Fibroblast of skin of abdomen (primary cell): Measurements from ENCODE around the gene DOCK2.

Experiments
- DNase-seq: peaks from one replicate; pipeline ENCODE4 v3.0.0-alpha.2; 2013

The DOCK2 gene

GRCh38 chr5:169991115-169991869, 354.2 kb downstream of the DOCK2 start:
- DNase-seq = no peak

GRCh38 chr5:169992789-169993484, 355.9 kb downstream of the DOCK2 start:
- DNase-seq = no peak

- no peak for DNase-seq
Observed at GRCh38 chr5:169993485-169993790, 356.4 kb downstream of the DOCK2 start.

- no peak for DNase-seq
Observed at GRCh38 chr5:169997798-169998197, 360.7 kb downstream of the DOCK2 start.

- no peak for DNase-seq
Observed at GRCh38 chr5:169999621-170000020, 362.5 kb downstream of the DOCK2 start.

- no peak for DNase-seq
Observed at GRCh38 chr5:170000155-170000554, 363.1 kb downstream of the DOCK2 start.

- DNase-seq = no peak
Observed at GRCh38 chr5:170006021-170006420, 368.9 kb downstream of the DOCK2 start.

- DNase-seq = no peak
Observed at GRCh38 chr5:170008376-170008775, 371.3 kb downstream of the DOCK2 start.

GRCh38 chr5:170010595-170010994, 373.5 kb downstream of the DOCK2 start:
- no peak for DNase-seq

GRCh38 chr5:170011751-170012150, 374.7 kb downstream of the DOCK2 start:
- no peak for DNase-seq

- DNase-seq = no peak
Observed at GRCh38 chr5:170012622-170013021, 375.5 kb downstream of the DOCK2 start.

- no peak for DNase-seq
Observed at GRCh38 chr5:170020423-170020822, 383.3 kb downstream of the DOCK2 start.

GRCh38 chr5:170021506-170021905, 384.4 kb downstream of the DOCK2 start:
- DNase-seq = no peak

GRCh38 chr5:170025853-170026252, 388.8 kb downstream of the DOCK2 start:
- DNase-seq = no peak

GRCh38 chr5:170028124-170028523, 391.0 kb downstream of the DOCK2 start:
- no peak for DNase-seq

- DNase-seq = no peak
Observed at GRCh38 chr5:170034231-170034630, 397.2 kb downstream of the DOCK2 start.

GRCh38 chr5:170038241-170038640, 401.2 kb downstream of the DOCK2 start:
- DNase-seq = no peak

- no peak for DNase-seq
Observed at GRCh38 chr5:170039830-170040229, 402.8 kb downstream of the DOCK2 start.

- no peak for DNase-seq
Observed at GRCh38 chr5:170046241-170046640, 409.2 kb downstream of the DOCK2 start.

GRCh38 chr5:170049713-170050112, 412.6 kb downstream of the DOCK2 start:
- DNase-seq = no peak

GRCh38 chr5:170053896-170054295, 416.8 kb downstream of the DOCK2 start:
- DNase-seq = no peak

- no peak for DNase-seq
Observed at GRCh38 chr5:170055606-170056005, 418.5 kb downstream of the DOCK2 start.

GRCh38 chr5:170056561-170057267, 419.6 kb downstream of the DOCK2 start:
- DNase-seq = no peak

GRCh38 chr5:170057311-170057710, 420.2 kb downstream of the DOCK2 start:
- no peak for DNase-seq
